Posterior cingulate gyrus (tissue), 11 donors: Measurements from ENCODE around the gene SDK1.
A peak's percentile ranks its signal among the peaks of the same experiment; 100 is the strongest.
"Not testable (repeated sequence)": the region's sequence is repeated elsewhere in the genome, so short reads cannot be mapped to it uniquely, and the experiment has no call there.

Experiments
- DNase-seq, 10 donors: peaks; one replicate each; pipeline versions ENCODE4 v3.0.0 to v3.0.0-alpha.2; 2020 to 2021; ENCODE audit warnings: mixed read lengths in 3 of 10
- intact Hi-C: fragments of 100-400 bp; cut with DNase I; formaldehyde crosslinking; loops from one replicate; pipeline ENCODE4 v1.15.1; 2023

The SDK1 gene

GRCh38 chr7:3957472-3958108 lies 656.5 kb downstream of the SDK1 start:
- DNase-seq: no peak
- intact Hi-C loops: no loop called here

- intact Hi-C loops: no loop called here
- no peak for DNase-seq
Measured at GRCh38 chr7:3958109-3958483, 657.0 kb downstream of the SDK1 start.

GRCh38 chr7:3959364-3959763 lies 658.3 kb downstream of the SDK1 start:
- intact Hi-C loops: no loop called here
- peak in 2 of 10 donors; percentile 22 to 51 for DNase-seq

- intact Hi-C loops: no loop called here
- DNase-seq: peak in 2 of 10 donors; percentile 58 to 73
Measured at GRCh38 chr7:3960050-3960763, 659.2 kb downstream of the SDK1 start.

- no peak for DNase-seq
Measured at GRCh38 chr7:3960942-3961341, 659.9 kb downstream of the SDK1 start.

GRCh38 chr7:3961857-3962503 lies 660.9 kb downstream of the SDK1 start:
- DNase-seq: peak in 1 of 10 donors; percentile 27
- intact Hi-C loops: no loop called here

More at GRCh38 chr7:3960942-3961341, 659.9 kb downstream of the SDK1 start:
- intact Hi-C loops: no loop called here

GRCh38 chr7:3963768-3964167 lies 662.7 kb downstream of the SDK1 start:
- intact Hi-C loops: not testable (repeated sequence)
- peak in 2 of 10 donors; percentile 59 to 67 for DNase-seq

- intact Hi-C loops: no loop called here
- DNase-seq: peak in 1 of 10 donors; percentile 15
Measured at GRCh38 chr7:3964980-3965606, 664.0 kb downstream of the SDK1 start.

GRCh38 chr7:3965794-3966395 lies 664.8 kb downstream of the SDK1 start:
- DNase-seq: peak in 2 of 10 donors; percentile 65 to 67
- intact Hi-C loops: no loop called here

- DNase-seq: no peak
- intact Hi-C loops: no loop called here
Measured at GRCh38 chr7:3968234-3968633, 667.2 kb downstream of the SDK1 start.

- intact Hi-C loops: no loop called here
Measured at GRCh38 chr7:3969286-3969685, 668.2 kb downstream of the SDK1 start.

GRCh38 chr7:3971323-3971722 lies 670.3 kb downstream of the SDK1 start:
- peak in 1 of 10 donors; percentile 59 for DNase-seq

More at GRCh38 chr7:3969286-3969685, 668.2 kb downstream of the SDK1 start:
- DNase-seq: peak in 1 of 10 donors; percentile 75

GRCh38 chr7:3973264-3973663 lies 672.2 kb downstream of the SDK1 start:
- DNase-seq: no peak
- intact Hi-C loops: no loop called here

More at GRCh38 chr7:3971323-3971722, 670.3 kb downstream of the SDK1 start:
- intact Hi-C loops: no loop called here

- intact Hi-C loops: no loop called here
- peak in 2 of 10 donors; percentile 52 to 69 for DNase-seq
Measured at GRCh38 chr7:3974329-3974728, 673.3 kb downstream of the SDK1 start.

- DNase-seq: peak in 1 of 10 donors; percentile 39
- intact Hi-C loops: no loop called here
Measured at GRCh38 chr7:3975371-3975770, 674.3 kb downstream of the SDK1 start.

- peak in 2 of 10 donors; percentile 52 to 69 for DNase-seq
- intact Hi-C loops: no loop called here
Measured at GRCh38 chr7:3977391-3977790, 676.3 kb downstream of the SDK1 start.

GRCh38 chr7:3978839-3979238 lies 677.8 kb downstream of the SDK1 start:
- no peak for DNase-seq
- intact Hi-C loops: no loop called here

- intact Hi-C loops: no loop called here
- no peak for DNase-seq
Measured at GRCh38 chr7:3979611-3980299, 678.7 kb downstream of the SDK1 start.

GRCh38 chr7:3980300-3980643 lies 679.2 kb downstream of the SDK1 start:
- DNase-seq: no peak
- intact Hi-C loops: no loop called here

- DNase-seq: peak in 1 of 10 donors; percentile 19
- intact Hi-C loops: no loop called here
Measured at GRCh38 chr7:3981281-3981680, 680.2 kb downstream of the SDK1 start.
